Stimulated activated CD8-positive, alpha-beta memory T cell treated with anti-CD3 and anti-CD28 coated beads, Interleukin-7, amount 100 ng/mL, for 48 hours (primary cell): Measurements from ENCODE around the gene STBD1.
"Not testable (repeated sequence)": the region's sequence is repeated elsewhere in the genome, so short reads cannot be mapped to it uniquely, and the experiment has no call there.

Experiments used
- DNase-seq, 2 donors: peaks; one replicate each; pipeline ENCODE4 v3.0.0-alpha.2; 2020; ENCODE audit warnings: low read depth in 1 of 2; ENCODE audit errors: extremely low read depth in 1 of 2

The STBD1 gene

GRCh38 chr4:76305971-76306881, at the start of gene STBD1:
STBD1 (plus strand) TSS chr4:76306733; CDS start chr4:76306770, 37 bp downstream.
- peak in 1 of 2 donors; percentile 13 for DNase-seq

GRCh38 chr4:76256968-76257367, 49.6 kb upstream of the STBD1 start:
- no peak for DNase-seq

- DNase-seq, result no peak
These were observed 48.7 kb upstream of the STBD1 start for GRCh38 chr4:76257824-76258223.

GRCh38 chr4:76260571-76260970, 46.0 kb upstream of the STBD1 start:
- no peak for DNase-seq

- no peak for DNase-seq
These were observed 40.8 kb upstream of the STBD1 start for GRCh38 chr4:76265631-76266218.

- no peak for DNase-seq
These were observed 39.9 kb upstream of the STBD1 start for GRCh38 chr4:76266627-76267026.

- no peak for DNase-seq
These were observed 38.7 kb upstream of the STBD1 start for GRCh38 chr4:76267811-76268210.

- no peak for DNase-seq
These were observed 36.0 kb upstream of the STBD1 start for GRCh38 chr4:76270244-76271175.

- no peak for DNase-seq
These were observed 35.3 kb upstream of the STBD1 start for GRCh38 chr4:76271248-76271647.

GRCh38 chr4:76272073-76272472, 34.5 kb upstream of the STBD1 start:
- no peak for DNase-seq

GRCh38 chr4:76272582-76272981, 34.0 kb upstream of the STBD1 start:
- DNase-seq, result no peak

GRCh38 chr4:76272999-76273398, 33.5 kb upstream of the STBD1 start:
- no peak for DNase-seq

GRCh38 chr4:76275486-76276124, 30.9 kb upstream of the STBD1 start:
- no peak for DNase-seq

- no peak for DNase-seq
These were observed 29.7 kb upstream of the STBD1 start for GRCh38 chr4:76276813-76277212.

- DNase-seq, result no peak
These were observed 28.9 kb upstream of the STBD1 start for GRCh38 chr4:76277667-76278066.

- DNase-seq, result no peak
These were observed 27.9 kb upstream of the STBD1 start for GRCh38 chr4:76278583-76278982.

GRCh38 chr4:76279462-76279861, 27.1 kb upstream of the STBD1 start:
- DNase-seq, result no peak

GRCh38 chr4:76280488-76281441, 25.8 kb upstream of the STBD1 start:
- no peak for DNase-seq

- DNase-seq, result not testable (repeated sequence)
These were observed 24.9 kb upstream of the STBD1 start for GRCh38 chr4:76281594-76281993.
